GM19025 (cell line): Measurements from ENCODE around the gene FAAP100.

ENCODE experiments used
- ATAC-seq: cut with Tn5 transposase; IDR thresholded peaks from one replicate; pipeline ENCODE4 v1.9.1; 2021; ENCODE audit warnings: mild to moderate bottlenecking, low read depth, moderate library complexity; ENCODE audit not compliant: unreplicated experiment

The FAAP100 gene

DNA sequence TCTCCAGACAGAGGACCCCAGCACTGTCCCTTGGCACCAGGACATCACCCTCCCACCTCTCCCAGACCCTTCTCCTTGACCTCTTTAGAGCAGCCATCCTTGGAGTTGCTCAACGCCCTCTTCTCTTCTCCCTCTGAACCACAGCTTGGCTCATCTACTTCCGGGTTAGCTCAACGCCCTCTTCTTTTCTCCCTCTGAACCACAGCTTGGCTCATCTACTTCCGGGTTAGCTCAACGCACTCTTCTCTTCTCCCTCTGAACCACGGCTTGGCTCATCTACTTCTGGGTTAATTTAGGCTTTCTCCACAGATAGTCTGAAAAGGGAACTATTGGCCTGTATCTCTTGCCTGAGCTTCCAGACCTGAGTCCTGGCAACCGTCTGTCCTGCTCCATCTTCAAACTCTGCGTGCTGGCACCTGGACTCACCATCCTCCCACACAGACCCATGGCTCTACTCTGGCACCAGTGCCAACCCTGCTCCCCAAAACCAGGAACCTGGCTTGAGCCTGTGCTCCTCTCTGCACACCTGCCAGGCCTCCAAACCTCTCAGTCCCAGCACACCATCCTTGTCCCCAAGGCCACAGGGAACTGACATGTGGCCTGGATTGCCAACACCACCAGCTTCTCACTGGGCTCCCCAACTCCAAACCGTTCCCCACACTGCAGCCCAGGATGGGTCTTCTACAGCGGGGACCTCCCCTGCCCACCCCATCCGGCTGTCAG is 25.3 kb upstream of the FAAP100 start:
- no peak for ATAC-seq

DNA sequence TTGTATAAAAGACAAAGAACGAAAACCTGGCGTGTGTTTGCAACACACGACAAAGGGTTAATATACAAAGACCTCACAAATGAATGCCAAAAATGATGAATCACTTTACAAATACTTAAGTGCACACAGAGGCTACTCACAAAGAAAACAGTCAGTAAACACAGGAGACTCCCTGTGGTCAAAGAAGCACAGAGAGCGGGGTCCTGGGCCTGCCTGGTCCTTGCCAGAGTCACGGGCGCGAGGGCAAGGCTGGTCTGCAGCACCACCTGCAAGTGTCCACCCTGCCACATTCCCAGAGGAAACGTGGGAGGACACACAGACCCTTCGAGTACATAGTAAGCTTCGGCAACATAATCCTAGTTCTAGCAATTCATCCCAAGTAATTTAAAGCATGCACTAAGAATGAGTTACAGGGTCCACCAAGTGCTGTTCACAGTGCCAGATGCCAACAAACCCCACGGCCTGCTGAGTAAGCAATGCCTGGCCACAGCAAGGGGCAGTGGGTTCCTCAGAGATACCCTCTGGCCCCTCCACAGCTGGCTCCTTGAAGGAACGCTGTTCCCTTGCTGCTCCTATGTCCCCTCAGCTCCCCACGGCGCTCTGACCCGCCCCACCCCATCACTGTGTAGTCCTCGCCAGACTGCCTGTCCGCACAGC is 24.6 kb upstream of the FAAP100 start:
- no peak for ATAC-seq

DNA sequence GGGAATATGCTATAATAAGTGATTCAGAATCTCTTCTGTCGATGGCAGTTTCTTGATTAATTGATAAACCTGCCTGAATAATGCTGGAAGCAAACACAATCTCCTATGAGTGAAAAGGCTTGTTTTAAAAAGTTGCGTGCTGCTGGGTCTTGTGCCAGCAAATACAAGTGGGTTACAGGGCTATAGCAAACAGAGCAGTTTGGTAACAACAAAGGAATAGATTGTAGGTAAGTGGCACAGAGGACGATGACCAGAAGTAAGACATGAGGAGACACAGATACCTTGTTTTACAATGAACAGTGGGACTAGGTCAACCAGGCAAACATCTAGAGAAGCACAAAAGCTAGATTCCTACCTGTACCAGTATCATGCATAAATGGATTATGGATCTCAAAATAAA is 23.7 kb upstream of the FAAP100 start:
- ATAC-seq = no peak

DNA sequence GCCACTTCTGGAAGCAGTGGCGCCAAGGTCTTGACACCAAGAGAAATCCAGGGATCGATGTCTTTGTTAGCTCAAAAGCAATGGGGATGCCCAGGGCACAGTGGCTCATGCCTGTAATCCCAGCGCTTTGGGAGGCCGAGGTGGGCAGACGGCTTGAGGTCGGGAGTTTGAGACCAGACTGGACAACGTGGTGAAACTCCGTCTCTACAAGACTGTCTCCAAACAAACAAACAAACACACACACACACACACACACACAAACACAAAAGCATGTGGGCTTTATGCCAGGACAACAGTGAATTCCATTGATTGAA is 22.4 kb upstream of the FAAP100 start:
- no peak for ATAC-seq

DNA sequence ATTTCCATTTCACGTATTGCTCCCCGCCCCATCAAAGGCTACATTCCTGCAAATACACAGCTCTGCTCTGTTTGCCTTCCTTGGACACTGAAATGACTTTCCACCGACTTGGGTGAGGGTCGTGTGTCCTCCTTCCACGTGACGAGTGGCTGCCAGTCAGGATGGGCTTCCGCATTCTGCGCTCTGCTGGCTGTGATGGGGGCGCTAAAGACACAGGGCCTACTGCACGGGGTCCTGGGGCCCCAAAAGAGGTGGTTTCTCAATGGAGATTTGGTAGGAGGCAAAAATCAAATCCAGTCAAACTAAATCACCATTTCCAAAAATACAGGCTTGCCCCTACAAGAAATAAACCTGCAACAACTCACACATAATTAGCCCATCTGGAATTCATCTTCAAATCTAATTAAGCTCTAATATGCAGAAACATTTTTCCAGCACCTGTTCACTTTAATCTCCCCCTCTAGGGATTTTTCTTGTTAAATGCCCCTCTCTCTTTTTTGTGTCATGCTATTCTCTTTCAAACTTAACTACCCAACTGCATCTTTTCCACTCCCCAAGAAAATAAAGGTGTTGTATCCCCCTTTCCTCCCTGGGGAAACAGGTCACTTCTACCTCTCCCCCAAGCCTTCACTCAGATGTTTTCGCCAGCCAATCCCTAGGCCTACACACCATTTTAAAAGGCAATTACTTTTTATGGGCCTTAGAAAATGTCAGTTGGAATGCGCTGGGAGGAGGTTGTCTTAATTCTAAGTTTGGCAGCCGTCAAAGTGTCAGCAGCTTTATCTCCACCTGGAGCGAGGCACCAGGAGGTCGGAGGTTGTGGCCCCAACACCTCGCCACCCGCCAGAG is 21.9 kb upstream of the FAAP100 start:
- no peak for ATAC-seq

DNA sequence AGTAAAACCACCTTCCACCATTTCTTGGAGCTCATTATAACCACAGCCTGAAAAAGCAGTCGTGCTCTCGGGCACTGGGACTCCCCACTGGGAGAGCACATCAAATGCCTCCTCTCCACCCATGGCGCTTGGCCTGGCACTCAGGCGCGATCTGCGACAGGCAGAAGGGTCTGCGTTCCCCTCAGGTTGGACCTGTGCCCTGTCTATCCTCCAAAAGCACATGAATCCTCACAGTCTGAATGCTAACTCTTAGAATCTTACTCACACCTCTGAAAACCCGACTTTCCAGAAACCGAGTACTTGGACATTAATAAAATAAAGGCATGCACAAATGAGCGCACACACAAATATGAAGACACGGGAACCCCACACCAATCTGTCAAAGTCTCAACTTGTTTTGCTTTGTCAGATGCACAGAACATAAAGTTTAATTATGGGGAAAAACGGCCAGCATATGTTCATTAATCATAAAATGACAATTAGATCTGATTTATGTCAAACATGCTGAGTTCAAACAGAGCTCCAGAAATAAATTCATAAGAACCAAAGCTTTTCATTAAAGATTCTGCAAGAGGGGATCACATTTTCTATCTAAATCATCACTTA is 20.5 kb upstream of the FAAP100 start:
- ATAC-seq = no peak

DNA sequence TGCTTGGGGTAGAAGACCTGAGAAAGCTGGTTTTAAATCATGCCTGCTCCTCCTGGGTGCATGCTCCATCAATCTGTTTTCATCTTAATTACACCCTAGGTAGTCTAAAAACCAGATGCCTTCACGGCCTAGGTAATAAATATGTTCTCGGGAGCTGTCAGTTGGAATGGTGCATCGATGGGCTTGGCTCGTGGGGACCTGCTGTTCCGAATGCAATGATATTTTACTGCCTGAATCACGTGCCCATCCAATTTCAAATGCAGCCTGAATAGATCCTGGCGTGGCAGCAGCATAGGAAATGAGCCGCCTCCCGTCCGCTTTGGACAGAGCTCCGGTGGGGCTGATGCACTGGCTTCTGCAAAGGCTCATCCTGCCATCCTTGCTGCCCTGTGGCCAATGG is 18.8 kb upstream of the FAAP100 start:
- no peak for ATAC-seq

DNA sequence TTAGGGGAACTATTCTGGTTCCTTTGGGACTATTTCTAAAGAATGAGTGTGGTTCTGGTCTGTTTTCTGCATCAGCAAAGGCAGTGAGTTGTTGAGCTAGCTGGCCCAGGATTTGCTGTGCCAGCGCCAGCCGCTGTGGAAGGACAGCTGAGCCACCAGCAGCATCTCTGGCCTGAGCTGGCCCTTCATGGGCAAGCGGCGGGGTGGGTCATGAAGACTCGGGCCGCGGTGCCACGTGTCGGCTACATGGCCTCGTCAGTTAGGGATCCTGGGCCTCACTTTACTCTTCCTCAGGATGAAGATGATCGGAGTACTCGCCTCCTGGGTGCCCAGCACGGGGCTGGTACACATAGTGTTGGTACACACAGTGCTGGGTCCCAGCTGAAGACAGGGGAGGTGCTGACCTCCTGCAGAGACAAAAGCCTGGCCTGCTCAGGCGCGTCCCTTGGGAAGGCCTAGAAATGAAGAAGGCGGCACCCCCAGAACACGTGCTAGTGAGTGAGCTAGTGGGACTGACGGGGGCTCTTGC is 17.9 kb upstream of the FAAP100 start:
- ATAC-seq = no peak

DNA sequence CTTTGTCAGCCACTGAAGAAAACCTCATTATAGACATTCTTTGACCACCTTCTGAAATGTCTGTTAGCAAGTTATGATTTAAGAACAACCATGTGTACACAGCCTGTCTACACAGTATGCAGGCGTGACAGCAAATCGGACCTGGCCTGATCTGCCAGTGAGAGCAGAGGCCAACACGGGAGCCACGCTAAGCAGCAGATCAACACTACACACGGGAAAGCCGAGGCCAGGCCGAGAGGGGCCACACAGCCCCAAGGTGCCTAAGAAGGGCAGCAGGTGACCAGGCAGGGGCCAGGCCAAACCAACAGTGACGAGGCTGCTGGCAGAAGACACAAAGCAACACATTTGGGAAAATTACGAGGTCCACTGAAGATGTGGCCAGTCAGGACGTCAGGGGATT is 16.3 kb upstream of the FAAP100 start:
- no peak for ATAC-seq

DNA sequence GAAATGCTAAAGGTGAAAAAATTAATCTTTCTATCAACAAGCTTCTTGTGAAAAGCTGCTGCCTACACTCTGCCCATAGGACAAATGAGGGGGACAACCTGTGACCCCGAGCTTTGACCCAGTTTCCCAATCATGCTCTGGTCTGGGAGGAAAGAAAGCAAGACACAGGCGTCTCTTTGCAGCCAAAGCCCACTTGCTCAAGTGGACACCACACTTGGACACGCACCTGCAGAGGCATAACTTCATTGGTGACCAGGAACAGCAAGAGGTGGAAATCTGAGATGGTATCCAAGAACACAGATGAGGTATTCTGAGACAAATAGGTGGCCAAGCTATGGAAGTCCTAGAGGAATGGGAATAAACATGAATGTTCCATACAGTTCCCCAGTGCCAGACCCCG is 15.0 kb upstream of the FAAP100 start:
- ATAC-seq = no peak

DNA sequence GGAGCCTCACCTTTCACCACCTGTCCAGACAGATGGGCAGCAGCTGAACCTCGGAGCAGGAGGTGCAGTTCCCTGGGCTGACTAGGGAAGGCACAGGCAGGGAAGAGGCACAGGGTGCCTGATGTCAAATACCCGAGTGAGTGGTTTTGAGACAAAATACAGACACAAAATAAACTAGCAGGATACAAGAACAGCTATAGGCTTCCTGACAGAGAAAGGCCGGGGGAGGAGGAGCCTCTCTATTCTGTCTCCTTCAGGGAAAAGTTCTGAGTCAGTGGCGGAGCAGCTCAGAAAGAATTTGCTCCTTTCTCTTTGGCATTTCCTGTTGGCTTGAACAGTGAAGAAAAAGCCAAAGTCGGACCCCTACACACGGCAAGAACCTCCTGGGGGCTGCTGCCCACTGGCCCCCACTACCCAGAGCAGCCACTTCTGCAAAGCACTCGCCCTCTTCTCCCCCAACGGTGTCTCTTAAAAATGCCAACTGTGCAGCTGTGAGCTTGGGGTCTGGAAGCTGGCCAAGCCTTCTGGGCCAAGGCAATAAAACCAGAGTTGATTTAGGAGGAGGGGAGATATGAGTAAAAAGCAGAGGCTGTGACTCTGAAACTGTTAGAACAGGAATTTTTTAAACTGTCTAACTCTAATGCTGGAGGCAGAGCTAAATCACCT is 14.4 kb upstream of the FAAP100 start:
- no peak for ATAC-seq

DNA sequence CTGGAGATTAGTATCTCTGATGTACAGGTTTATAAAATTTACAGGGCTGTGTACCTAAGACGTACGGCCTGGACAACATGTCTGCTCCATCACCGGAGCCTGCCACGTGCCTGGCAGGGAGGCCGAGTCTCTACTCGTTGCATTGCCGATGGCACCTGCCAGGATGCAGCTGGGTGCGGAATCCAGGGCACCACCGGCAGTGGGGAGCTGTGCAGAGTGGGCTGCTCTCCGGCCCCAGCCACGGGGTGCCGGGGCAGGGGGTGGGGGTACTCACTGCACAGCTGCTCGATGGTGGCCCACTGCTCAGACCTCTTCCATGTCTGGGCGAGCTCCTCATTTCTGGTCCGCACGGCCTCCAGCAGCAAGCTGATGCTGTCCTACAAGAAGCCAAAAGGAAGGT is 13.1 kb upstream of the FAAP100 start:
- no peak for ATAC-seq

DNA sequence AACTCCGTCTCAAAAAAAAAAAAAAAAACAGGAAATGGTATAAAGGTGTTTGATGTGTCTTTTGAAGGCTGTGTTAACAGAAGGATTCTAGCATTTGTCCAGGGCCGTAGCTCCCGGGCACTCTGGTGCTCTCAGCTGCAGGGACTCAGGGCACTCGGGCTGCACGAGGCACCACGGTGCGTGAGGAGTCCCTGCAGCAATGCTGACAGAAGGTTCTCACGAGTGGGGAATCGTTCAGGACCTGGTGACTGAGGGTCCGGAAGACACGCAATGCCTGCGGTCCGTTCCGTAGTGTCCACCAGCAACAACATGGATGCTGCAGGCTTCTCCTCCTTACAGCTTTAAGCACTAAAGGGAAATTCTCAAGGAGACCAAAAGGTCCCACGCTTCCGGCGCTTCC is 12.6 kb upstream of the FAAP100 start:
- no peak for ATAC-seq

DNA sequence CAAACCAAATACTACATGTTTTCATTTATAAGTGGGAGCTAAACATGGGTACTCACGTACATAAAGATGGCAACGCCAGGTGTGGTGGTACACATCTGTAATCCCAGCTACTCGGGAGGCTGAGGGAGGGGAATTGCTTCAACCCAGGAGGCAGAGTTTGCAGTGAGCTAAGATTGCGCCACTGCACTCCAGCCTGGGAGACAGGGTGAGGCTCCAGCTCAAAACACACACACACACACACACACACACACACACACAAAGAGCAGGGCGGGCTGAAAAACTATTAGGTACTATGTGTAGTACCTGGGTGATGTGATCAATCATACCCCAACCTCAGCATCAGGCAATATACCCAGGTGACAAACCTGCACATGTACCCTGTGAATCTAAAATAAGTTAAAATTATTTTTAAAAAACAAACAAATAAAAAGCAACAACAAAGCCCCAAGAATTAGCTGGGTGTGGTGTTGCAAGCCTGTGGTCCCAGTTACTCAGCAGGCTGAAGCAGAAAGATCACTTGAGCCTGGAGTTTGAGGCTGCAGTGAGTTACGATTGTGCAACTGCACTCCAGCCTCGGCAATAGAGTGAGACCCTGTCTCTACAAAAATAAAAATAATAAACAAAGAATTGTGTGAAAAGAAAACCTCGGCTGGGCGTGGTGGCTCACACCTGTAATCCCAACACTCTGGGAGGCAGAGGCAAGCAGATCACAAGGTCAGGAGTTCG is 11.9 kb upstream of the FAAP100 start:
- ATAC-seq = no peak

DNA sequence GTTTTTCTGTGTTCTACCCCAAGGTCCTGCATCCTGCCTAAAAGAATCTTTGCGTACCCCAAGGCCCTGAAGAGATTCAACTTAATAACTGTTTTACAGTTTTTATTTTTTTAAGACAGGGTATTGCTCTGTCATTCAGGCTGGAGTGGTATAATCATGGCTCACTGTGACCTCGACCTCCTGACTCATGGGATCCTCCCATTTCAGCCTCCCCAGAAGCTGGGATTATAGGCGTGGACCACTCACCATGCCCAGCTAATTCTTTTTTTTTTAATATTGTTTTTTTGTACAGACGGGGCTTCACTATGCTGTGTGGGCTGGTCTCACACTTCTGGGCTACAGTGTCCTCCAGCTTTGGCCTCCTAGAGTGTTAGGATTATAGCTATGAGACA is 9.3 kb upstream of the FAAP100 start:
- ATAC-seq = no peak

DNA sequence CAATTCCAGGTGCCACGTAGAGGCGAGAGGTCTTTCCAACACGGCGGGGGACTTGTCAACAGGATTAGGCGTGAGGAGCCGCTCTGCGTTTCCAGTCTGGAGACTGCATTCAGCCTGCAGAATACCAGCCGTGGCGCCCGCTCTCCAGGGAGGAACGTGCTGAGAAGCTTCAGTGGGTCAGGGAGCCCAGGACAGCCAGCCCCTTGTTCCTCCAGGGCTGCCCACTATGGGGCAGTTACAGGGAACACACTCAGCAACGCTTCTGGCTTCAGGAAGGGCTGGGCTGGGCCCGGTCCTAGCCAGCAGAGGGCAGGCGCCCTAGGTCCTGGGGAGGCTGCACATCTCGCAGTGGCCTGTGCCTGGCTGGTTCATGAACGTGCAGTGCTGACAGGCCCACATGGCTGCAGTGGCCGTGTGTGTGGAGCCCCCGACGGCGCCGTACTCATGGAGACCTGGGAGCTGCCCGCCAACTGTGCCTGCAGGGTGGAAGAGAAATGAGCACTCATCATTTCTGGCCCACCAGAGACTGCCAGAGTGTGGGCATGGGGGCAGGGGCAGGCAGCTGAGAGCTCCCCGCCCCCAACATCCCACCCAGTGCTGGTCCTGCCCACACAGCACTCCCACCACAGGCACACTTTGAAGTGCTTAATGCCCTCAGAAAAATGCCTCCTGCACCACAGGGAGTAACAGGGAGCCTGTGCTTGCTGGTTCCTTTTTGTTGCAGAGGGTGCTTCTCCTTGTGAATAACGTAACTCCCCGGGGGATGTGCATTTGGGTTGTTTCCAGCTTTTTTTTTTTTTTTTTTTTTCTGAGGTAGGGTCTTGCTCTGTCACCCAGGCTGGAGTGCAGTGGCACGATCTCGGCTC is 7.0 kb upstream of the FAAP100 start:
- no peak for ATAC-seq

DNA sequence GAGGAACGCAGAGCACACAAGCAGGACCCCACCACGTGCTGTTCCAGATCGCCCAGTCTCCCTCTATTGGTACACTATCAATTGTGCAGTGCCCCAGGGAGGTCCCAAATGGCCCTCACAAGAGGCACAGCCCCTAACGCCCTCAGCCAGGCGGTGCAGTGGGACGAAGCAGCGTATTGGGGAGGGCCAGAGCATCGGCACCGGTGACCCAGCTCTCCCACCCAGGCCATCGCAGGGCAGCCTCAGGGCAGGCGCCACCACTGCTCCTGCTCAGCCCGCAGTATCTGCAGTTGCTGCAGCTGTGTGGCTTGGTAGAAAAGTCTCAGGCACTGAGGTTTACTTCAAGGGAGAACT is 5.9 kb upstream of the FAAP100 start:
- no peak for ATAC-seq

DNA sequence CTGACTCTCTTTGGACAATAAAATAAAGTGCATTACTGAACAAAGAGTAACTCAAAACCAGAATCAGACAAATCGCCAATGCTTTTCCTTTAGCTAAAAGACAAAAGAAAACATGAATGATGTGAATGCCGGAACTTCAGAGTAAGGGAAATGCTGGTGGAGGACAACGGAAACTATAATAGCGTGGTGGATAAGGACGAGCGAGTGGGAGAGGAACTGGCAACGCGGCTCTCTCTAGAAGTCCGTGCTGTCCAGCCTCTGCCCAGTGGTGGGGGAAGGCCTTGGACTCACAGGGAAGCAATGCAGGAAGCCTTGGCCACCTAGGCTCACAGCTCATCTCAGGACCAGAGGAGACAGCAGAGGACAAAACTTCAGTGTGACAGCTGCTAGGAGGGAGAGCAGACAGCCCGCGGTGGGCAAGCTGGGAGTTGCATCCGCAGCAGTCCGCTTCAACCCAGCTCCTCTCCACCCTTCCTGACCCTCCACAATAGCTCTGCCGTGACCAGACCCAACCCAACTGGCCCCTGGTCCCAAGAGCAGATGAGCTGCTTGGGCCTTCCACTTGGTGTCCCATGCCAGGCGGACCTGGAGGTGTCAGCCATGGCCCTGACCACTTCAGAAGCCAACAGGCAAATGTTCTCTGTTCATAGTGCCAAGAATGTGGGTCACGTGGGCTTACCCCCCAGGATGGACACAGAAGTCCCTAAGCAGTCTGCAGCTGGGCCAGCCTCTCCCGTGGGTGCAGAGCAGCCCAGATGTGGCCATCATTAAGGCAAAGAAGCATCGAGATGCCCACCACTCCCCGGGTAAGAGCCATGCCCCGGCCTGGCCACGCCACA is 5.3 kb upstream of the FAAP100 start:
- ATAC-seq = no peak
